HUDEP-2 (cell line): ENCODE data around the gene TAS2R14.

Experiments
- DNase-seq, 76 experiments: peaks; one replicate each; lab custom pipeline; 2025; ENCODE audit not compliant: unreplicated experiment in 76 of 76; lab: John Stamatoyannopoulos, UW

The TAS2R14 gene

GRCh38 chr12:10939163-10939562 is at the start of gene TAS2R14:
TAS2R14 (minus strand) TSS chr12:10939263; CDS start chr12:10939207, 56 bp downstream.
- no peak for DNase-seq

GRCh38 chr12:10986812-10987211 is 47.7 kb upstream of the TAS2R14 start, which contains the start of gene TAS2R50:
TAS2R50 (minus strand) TSS chr12:10986912; CDS start chr12:10986860, 52 bp downstream.
- no peak for DNase-seq

- no peak for DNase-seq
These were observed 43.2 kb upstream of the TAS2R14 start for GRCh38 chr12:10982244-10982643.

- DNase-seq, result no peak
These were observed 35.9 kb upstream of the TAS2R14 start for GRCh38 chr12:10974965-10975364.

- DNase-seq, result no peak
These were observed 29.8 kb upstream of the TAS2R14 start for GRCh38 chr12:10968765-10969456.

- no peak for DNase-seq
These were observed 28.3 kb upstream of the TAS2R14 start for GRCh38 chr12:10967409-10967808.

- no peak for DNase-seq
These were observed 27.3 kb upstream of the TAS2R14 start for GRCh38 chr12:10966314-10966713.

- no peak for DNase-seq
These were observed 26.4 kb upstream of the TAS2R14 start for GRCh38 chr12:10965476-10965875.

GRCh38 chr12:10960211-10960610 is 21.1 kb upstream of the TAS2R14 start:
- peak in 7 of 76 experiments; percentile 3 to 26 (median 13) for DNase-seq

GRCh38 chr12:10959804-10960203 is 20.7 kb upstream of the TAS2R14 start:
- peak in 1 of 76 experiments; percentile 3 for DNase-seq

GRCh38 chr12:10957741-10958140 is 18.7 kb upstream of the TAS2R14 start:
- no peak for DNase-seq

GRCh38 chr12:10956085-10956484 is 17.0 kb upstream of the TAS2R14 start:
- DNase-seq, result no peak

GRCh38 chr12:10952645-10953044 is 13.6 kb upstream of the TAS2R14 start:
- DNase-seq, result no peak

- no peak for DNase-seq
These were observed 4.1 kb upstream of the TAS2R14 start for GRCh38 chr12:10943167-10943566.

- no peak for DNase-seq
These were observed 3.0 kb upstream of the TAS2R14 start for GRCh38 chr12:10941916-10942607.

- DNase-seq, result no peak
These were observed 2.3 kb upstream of the TAS2R14 start for GRCh38 chr12:10941369-10941768.

GRCh38 chr12:10940389-10940788 is 1.3 kb upstream of the TAS2R14 start:
- DNase-seq, result no peak

- no peak for DNase-seq
These were observed 2.6 kb downstream of the TAS2R14 start for GRCh38 chr12:10936506-10936905.

- no peak for DNase-seq
These were observed 10.2 kb downstream of the TAS2R14 start, which contains the start of gene PRH2 for GRCh38 chr12:10928746-10929286. PRH2 (plus strand) TSS chr12:10929236; CDS start chr12:10929274, 38 bp downstream.

- no peak for DNase-seq
These were observed 12.8 kb downstream of the TAS2R14 start for GRCh38 chr12:10926269-10926668.

GRCh38 chr12:10919809-10920208 is 19.3 kb downstream of the TAS2R14 start:
- no peak for DNase-seq

- DNase-seq, result no peak
These were observed 28.7 kb downstream of the TAS2R14 start for GRCh38 chr12:10910380-10910779.
